K562 (cell line): ENCODE data around the gene KCNS1.

ENCODE experiments used
- CTCF ChIP-seq, 3 experiments: IDR thresholded peaks in 2 of 3; conservative IDR thresholded peaks in 1 of 3; 2 replicates each; pipeline ENCODE4 v1.5.1; 2011 to 2012; ENCODE audit warnings: low read length in 3 of 3, mild to moderate bottlenecking in 3 of 3, control low read depth in 2 of 3, improper control_type of control experiment in 1 of 3, inconsistent platforms in 1 of 3, low read depth in 1 of 3, mixed read lengths in 1 of 3, moderate library complexity in 1 of 3; ENCODE audit not compliant: insufficient read depth in 2 of 3
- E2F1 ChIP-seq: sonication (generic); formaldehyde crosslinking; IDR thresholded peaks from 2 replicates; pipeline ENCODE4 v1.8.1; 2023; ENCODE audit warnings: mild to moderate bottlenecking, missing genetic modification reagents, moderate library complexity
- E2F6 ChIP-seq, 2 experiments: IDR thresholded peaks; 2 replicates each; pipeline ENCODE4 v1.6.1; 2011; ENCODE audit warnings: borderline replicate concordance in 1 of 2, control low read depth in 1 of 2, low read depth in 1 of 2, low read length in 1 of 2, mild to moderate bottlenecking in 1 of 2, mixed read lengths in 1 of 2, moderate library complexity in 1 of 2; ENCODE audit not compliant: insufficient read depth in 1 of 2, insufficient read length in 1 of 2, poor library complexity in 1 of 2, severe bottlenecking in 1 of 2; ENCODE audit errors: extremely low read depth in 1 of 2
- EGR1 ChIP-seq: fragments of 450-650 bp; conservative IDR thresholded peaks from 2 replicates; pipeline ENCODE4 v1.6.1; 2017; ENCODE audit warnings: mild to moderate bottlenecking
- EP300 ChIP-seq: IDR thresholded peaks from 2 replicates; pipeline ENCODE4 v1.6.1; 2012; ENCODE audit warnings: low read length, improper control_type of control experiment
- EZH2 ChIP-seq: IDR thresholded peaks from 2 replicates; pipeline ENCODE4 v1.6.1; 2012; ENCODE audit warnings: low read depth, mild to moderate bottlenecking, inconsistent platforms, low read length, borderline replicate concordance
- GTF2A2 ChIP-seq: IDR thresholded peaks from 2 replicates; pipeline ENCODE4 v1.6.1; 2016; ENCODE audit warnings: mild to moderate bottlenecking, missing genetic modification characterization, missing compliant biosample characterization
- KHSRP ChIP-seq: fragments of 450-650 bp; IDR thresholded peaks from 2 replicates; pipeline ENCODE4 v1.6.1; 2017
- MAFF ChIP-seq: IDR thresholded peaks from 2 replicates; pipeline ENCODE4 v1.6.1; 2012; ENCODE audit warnings: low read length, improper control_type of control experiment
- MEF2D ChIP-seq: conservative IDR thresholded peaks from 2 replicates; pipeline ENCODE4 v1.6.1; 2016; ENCODE audit warnings: low read depth, missing genetic modification characterization, missing compliant biosample characterization
- MLX ChIP-seq, 2 experiments: fragments of 450-650 bp in 1 of 2; sonication (generic) in 1 of 2; formaldehyde crosslinking; conservative IDR thresholded peaks; 2 replicates each; pipeline versions ENCODE4 v1.4.0 to v1.8.1; 2020 to 2022; ENCODE audit warnings: mild to moderate bottlenecking in 1 of 2, missing genetic modification reagents in 1 of 2
- SAP30 ChIP-seq: fragments of 200-600 bp; sonication (generic); IDR thresholded peaks from 2 replicates; pipeline ENCODE4 v1.6.1; 2012; ENCODE audit warnings: borderline replicate concordance, low read depth, mild to moderate bottlenecking, moderate library complexity, low read length, control low read depth, inconsistent platforms; ENCODE audit not compliant: insufficient read depth, poor library complexity, severe bottlenecking
- ZNF274 ChIP-seq: IDR thresholded peaks from 2 replicates; pipeline ENCODE4 v1.6.1; 2011; ENCODE audit warnings: low read depth, mild to moderate bottlenecking, low read length, moderate library complexity, borderline replicate concordance

GRCh38 chr20:45055056-45055455 is 45.9 kb downstream of the KCNS1 start:
- TF ChIP-seq ZNF274 = no peak
- no peak for TF ChIP-seq E2F1 (CRISPR knock-in tag)
- TF ChIP-seq SAP30 = no peak
- TF ChIP-seq KHSRP = no peak
- TF ChIP-seq GTF2A2 (tag) = no peak
- TF ChIP-seq EGR1 = no peak
- no peak for TF ChIP-seq E2F6 (IDR thresholded peaks at IDR 0.05; ENCODE audit: borderline replicate concordance in 1 of 2, extremely low read depth in 1 of 2, insufficient read depth in 1 of 2, insufficient read length in 1 of 2, low read depth in 1 of 2, low read length in 1 of 2, poor library complexity in 1 of 2, severe bottlenecking in 1 of 2)
- no peak for TF ChIP-seq MAFF
- no peak for TF ChIP-seq CTCF (IDR thresholded peaks at IDR 0.05 in 2 of 3, conservative IDR thresholded peaks at IDR 0.05 in 1 of 3; ENCODE audit: insufficient read depth in 2 of 3, low read depth in 1 of 3, low read length in 3 of 3)
- TF ChIP-seq EZH2 = no peak
- no peak for TF ChIP-seq EP300
- TF ChIP-seq MEF2D (tag) = no peak
- no peak for TF ChIP-seq MLX (CRISPR knock-in tag; conservative IDR thresholded peaks at IDR 0.05)
